Right lobe of liver (tissue), 4 donors: ENCODE results near the gene ADAM11.

ENCODE experiments used
- CTCF ChIP-seq, 4 donors: fragments of 200-600 bp in 3 of 4; fragments of 450-650 bp in 1 of 4; IDR thresholded peaks; one replicate each; pipeline versions ENCODE4 v1.5.1 to v1.8.0; 2016 to 2022; ENCODE audit warnings: antibody characterized with exemption in 4 of 4, mild to moderate bottlenecking in 2 of 4
- POLR2A ChIP-seq: fragments of 450-650 bp; IDR thresholded peaks from one replicate; pipeline ENCODE4 v1.6.1; 2017; ENCODE audit warnings: antibody characterized with exemption, mild to moderate bottlenecking
- donor health status: DM: no; HTN: no; CAD: no.
- donor health status: DM: no; HTN: no; CAD: no.
- donor health status: DM: no; HTN: yes; CAD: no.

DNA sequence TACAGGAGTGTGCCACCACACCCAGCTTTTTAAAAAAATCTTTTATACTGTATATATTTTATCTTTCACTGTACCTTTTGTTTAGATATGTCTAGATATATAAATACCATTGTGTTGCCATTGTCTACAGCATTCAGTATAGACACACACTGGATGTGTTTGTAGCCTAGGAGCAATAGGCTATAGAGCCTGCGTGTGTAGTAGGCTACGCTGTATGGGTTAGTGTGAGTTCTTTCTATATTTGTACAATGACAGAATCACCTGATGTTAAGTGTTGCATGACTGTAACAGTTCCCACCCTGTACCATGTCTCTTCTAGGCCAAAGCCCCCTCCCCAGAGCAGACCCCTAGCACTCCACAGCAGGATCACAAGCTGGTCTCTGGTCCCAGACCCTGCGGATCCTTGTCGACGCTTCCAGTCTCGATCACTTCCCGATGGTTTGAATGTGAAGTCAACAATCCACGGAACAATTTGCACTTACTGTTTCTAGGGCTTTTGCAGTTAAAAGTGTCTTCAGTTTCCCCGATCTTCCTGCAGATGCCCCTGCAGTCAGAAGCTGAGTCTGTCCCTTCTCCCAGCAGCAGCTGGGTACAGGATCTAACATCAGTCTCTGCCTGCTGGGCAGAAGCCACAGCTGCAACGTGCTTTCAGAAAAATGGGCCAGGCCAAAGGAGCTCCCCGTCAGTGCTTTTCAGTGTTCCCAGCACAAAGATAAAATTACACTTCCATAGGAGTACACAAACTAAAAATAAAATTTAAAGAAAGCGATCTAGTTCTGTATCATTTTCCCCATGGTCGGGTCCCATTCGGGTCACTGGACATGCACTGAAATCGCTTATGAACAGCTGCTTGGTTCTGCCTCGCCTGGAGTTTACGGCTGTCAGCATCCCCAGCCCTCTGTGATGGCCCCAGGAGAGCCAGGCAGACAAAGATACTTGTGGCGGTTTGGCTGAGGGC lies 35.4 kb downstream of the ADAM11 start:
- TF ChIP-seq CTCF (IDR thresholded peaks at IDR 0.05) (no peak), POLR2A (no peak)
